AG04450 (cell line): ENCODE measurements around the gene SAMSN1. TPM values are rescaled to one million over a fixed set of nuclear protein-coding genes. Genes with fewer than 3 reads are reported as not detected.
"Not testable (repeated sequence)": the region's sequence is repeated elsewhere in the genome, so short reads cannot be mapped to it uniquely, and the experiment has no call there.

Experiments
- CTCF ChIA-PET: fragments of 300-600, 350-600 bp; formaldehyde crosslinking; extraction: SDS; loops from one replicate; lab custom pipeline; 2022; ENCODE audit warnings: antibody characterized with exemption, inconsistent platforms; lab: Charles Lee
- POLR2A ChIA-PET: fragments of 350-600 bp; formaldehyde crosslinking; extraction: SDS; loops from one replicate; lab custom pipeline; 2021; ENCODE audit warnings: antibody characterized with exemption, inconsistent platforms; lab: Yijun Ruan, JAX
- DNase-seq: peaks from one replicate; pipeline ENCODE4 v3.0.0-alpha.2; 2011; ENCODE audit warnings: low read depth, low spot score
- H3K27ac ChIP-seq: one replicate; pipeline ENCODE4 v1.5.1; 2012; ENCODE audit warnings: low read depth, low read length, control low read depth
- H3K27me3 ChIP-seq: one replicate; pipeline ENCODE4 v1.6.0; 2012; ENCODE audit warnings: low read length; ENCODE audit not compliant: control insufficient read depth, insufficient read depth
- H3K4me3 ChIP-seq: 2 replicates; pipeline ENCODE4 v1.5.1; 2011; ENCODE audit warnings: mild to moderate bottlenecking, low read depth, low read length, control low read depth
- H3K9me3 ChIP-seq: 2 replicates; pipeline ENCODE4 v1.5.1; 2012; ENCODE audit warnings: low read length; ENCODE audit not compliant: control insufficient read depth, insufficient read depth
- CTCF ChIP-seq: IDR thresholded peaks from 2 replicates; pipeline ENCODE4 v1.5.1; 2011; ENCODE audit warnings: low read depth, low read length, control low read depth, inconsistent platforms
- polyA plus RNA-seq: library from polyadenylated mRNA; depleted of rRNA; stranded (reverse); fragments of >200 nt; gene quantifications from 2 replicates; pipeline ENCODE4 v1.2.3, GENCODE V29; 2011

Gene SAMSN1
- polyA plus RNA-seq, 1 experiment: not detected

GRCh38 chr21:14548779-14549178 lies 2.7 kb upstream of the SAMSN1 start:
- Histone ChIP-seq H3K4me3 (no peak overlapping the region), H3K27me3 (no peaks in the 10 kb centered on the region), H3K9me3 (peaks cover 3% of the 10 kb centered on the region; the same call in 1 of the 2 replicates), H3K27ac (no peak overlapping the region)
- CTCF ChIA-PET: no interaction called here
- no peak for DNase-seq
- no peak for TF ChIP-seq CTCF
- POLR2A ChIA-PET: no interaction called here

- Histone ChIP-seq H3K4me3 (no peak overlapping the region), H3K9me3 (peaks cover 3% of the 10 kb centered on the region; the same call in 1 of the 2 replicates), H3K27ac (no peak overlapping the region), H3K27me3 (no peaks in the 10 kb centered on the region)
- DNase-seq: no peak
- CTCF ChIA-PET: interaction anchor here (0.6 kb wide), 1 partner anchor 145 kb away, joined by 3 read pairs; no protein-coding TSS in a partner anchor
- no peak for TF ChIP-seq CTCF
- POLR2A ChIA-PET: no interaction called here
Observed at GRCh38 chr21:14547834-14548513, 1.9 kb upstream of the SAMSN1 start.

GRCh38 chr21:14546719-14547118 lies 604 bp upstream of the SAMSN1 start:
- H3K27ac ChIP-seq, DNase-seq, H3K27me3 ChIP-seq, H3K4me3 ChIP-seq, POLR2A ChIA-PET, H3K9me3 ChIP-seq, CTCF ChIA-PET: not testable (repeated sequence)

- H3K27me3 ChIP-seq: no peaks in the 10 kb centered on the region
- TF ChIP-seq CTCF: no peak
- no peak overlapping the region for H3K4me3 ChIP-seq
- no peak overlapping the region for H3K27ac ChIP-seq
- CTCF ChIA-PET: no interaction called here
- peaks cover 5% of the 10 kb centered on the region; the same call in 1 of the 2 replicates for H3K9me3 ChIP-seq
- POLR2A ChIA-PET: no interaction called here
- no peak for DNase-seq
Observed at GRCh38 chr21:14543983-14544382, 2.1 kb downstream of the SAMSN1 start.

- ChIA-PET POLR2A (no interaction called here), CTCF (no interaction called here)
- Histone ChIP-seq H3K27me3 (no peaks in the 10 kb centered on the region), H3K9me3 (peaks cover 5% of the 10 kb centered on the region; the same call in 1 of the 2 replicates), H3K4me3 (no peak overlapping the region), H3K27ac (no peak overlapping the region)
- no peak for DNase-seq
- TF ChIP-seq CTCF: no peak
Observed at GRCh38 chr21:14542638-14543037, 3.5 kb downstream of the SAMSN1 start.
